Activated CD4-positive, alpha-beta T cell treated with anti-CD3 and anti-CD28 coated beads for 4 hours (primary cell): Measurements from ENCODE around the gene FOLR1.
"Not testable (repeated sequence)": the region's sequence is repeated elsewhere in the genome, so short reads cannot be mapped to it uniquely, and the experiment has no call there.

Experiments used
- DNase-seq, 2 donors: peaks; one replicate each; pipeline ENCODE4 v3.0.0-alpha.2; 2020

Gene FOLR1

DNA sequence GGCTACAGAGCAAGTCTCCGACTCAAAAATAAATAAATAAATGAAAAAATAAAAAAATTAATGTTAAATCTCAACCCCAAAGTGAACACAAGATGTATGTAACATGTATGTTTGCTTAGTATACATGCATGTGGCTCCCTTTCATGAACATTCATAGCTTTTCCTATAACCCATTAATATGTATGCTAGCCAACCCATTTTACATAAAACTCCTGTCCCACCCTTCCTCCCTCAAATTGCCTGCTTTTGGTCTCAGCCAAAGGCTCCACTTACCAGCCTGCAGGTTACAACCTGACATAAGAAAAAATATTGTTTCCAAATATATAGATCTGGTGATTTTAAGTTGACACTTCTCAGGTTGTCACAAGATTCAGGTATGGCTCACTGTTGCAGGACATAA, 3.7 kb upstream of the FOLR1 start:
- no peak for DNase-seq

DNA sequence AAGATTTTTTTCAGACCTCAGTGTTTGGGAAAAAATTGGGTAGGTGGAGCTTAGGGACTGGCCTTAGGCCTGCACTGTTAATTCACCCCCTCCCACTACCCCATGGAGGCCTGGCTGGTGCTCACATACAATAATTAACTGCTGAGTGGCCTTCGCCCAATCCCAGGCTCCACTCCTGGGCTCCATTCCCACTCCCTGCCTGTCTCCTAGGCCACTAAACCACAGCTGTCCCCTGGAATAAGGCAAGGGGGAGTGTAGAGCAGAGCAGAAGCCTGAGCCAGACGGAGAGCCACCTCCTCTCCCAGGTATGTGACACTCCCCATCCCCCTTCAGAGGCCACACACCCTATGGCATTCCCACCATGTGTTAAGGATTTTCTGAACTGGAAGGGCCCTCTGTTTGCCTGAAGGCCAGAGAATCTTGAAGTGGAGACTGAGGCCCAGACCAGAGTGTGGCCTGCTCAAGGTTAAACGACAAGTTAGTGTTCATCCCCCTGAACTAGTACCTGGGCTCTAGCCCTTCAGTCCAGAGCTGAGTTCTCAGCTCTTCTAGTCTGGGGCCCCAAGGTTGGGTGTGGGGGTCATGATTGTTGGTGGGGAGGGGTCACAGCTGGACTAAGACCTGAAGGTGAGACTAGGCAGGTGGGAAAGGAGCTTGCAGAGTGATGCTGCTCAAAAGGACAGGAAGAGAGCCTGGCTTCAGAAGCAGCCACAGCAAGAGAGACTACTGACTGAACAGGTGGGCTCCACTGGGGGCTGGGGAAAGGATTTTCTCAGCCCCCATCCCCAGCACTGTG, 2.3 kb upstream of the FOLR1 start:
- no peak for DNase-seq

DNA sequence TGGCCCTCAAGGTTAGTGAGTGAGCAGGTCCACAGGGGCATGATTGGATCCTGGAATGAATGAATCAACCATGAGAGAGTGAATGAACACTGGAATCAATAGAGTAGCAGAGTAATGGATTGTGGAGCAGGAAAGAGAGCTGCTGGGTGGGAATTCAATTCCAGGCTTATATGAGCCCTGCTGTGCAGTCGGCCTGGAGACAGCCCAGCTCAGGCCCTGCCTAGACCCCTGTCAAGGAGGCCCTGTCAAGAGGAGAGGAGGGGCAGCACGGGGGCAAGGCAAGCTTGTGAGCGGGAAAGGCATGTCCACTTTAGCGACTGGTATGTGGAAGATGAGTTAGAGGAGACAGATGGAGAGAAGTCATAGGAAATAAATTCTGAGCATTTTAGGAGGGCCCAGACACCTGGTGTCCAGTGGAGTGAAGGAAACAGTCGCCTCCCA, 1.3 kb upstream of the FOLR1 start:
- DNase-seq = no peak

DNA sequence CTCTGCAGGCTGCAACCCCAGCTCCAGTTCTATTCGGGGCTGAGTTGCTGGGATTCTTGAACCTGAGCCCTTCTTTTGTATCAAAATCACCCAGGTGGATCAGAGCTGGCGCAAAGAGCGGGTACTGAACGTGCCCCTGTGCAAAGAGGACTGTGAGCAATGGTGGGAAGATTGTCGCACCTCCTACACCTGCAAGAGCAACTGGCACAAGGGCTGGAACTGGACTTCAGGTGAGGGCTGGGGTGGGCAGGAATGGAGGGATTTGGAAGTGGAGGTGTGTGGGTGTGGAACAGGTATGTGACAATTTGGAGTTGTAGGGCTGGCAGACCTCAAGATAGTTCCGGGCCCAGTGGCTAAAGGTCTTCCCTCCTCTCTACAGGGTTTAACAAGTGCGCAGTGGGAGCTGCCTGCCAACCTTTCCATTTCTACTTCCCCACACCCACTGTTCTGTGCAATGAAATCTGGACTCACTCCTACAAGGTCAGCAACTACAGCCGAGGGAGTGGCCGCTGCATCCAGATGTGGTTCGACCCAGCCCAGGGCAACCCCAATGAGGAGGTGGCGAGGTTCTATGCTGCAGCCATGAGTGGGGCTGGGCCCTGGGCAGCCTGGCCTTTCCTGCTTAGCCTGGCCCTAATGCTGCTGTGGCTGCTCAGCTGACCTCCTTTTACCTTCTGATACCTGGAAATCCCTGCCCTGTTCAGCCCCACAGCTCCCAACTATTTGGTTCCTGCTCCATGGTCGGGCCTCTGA, 3.8 kb downstream of the FOLR1 start:
- no peak for DNase-seq

DNA sequence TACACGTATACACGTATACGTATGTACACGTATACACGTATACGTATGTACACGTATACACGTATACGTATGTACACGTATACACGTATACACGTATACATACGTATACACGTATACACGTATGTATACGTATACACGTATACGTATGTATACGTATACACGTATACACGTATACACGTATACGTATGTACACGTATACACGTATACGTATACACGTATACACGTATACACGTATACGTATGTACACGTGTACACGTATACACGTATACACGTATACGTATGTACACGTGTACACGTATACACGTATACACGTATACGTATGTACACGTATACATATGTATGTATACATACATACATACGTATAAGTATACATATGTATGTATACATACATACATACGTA, 9.5 kb downstream of the FOLR1 start:
- DNase-seq = not testable (repeated sequence)

DNA sequence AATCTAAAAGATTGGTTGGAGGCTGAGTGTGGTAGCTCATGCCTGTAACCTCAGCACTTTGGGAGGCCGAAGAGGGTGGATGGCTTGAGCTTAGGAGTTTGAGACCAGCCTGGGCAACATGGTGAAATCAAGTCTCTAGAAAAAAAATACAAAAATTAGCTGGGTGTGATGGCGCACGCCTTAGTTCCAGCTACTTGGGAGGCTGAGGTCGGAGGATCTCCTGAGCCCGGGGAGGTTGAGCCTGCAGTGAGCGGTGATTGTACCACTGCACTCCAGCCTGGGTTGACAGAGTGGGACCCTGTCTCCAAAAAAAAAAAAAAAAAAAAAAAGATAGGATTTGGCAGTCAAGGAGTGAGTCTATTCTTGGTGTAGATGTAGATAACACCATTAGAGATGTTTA, 10.6 kb downstream of the FOLR1 start:
- DNase-seq = no peak

DNA sequence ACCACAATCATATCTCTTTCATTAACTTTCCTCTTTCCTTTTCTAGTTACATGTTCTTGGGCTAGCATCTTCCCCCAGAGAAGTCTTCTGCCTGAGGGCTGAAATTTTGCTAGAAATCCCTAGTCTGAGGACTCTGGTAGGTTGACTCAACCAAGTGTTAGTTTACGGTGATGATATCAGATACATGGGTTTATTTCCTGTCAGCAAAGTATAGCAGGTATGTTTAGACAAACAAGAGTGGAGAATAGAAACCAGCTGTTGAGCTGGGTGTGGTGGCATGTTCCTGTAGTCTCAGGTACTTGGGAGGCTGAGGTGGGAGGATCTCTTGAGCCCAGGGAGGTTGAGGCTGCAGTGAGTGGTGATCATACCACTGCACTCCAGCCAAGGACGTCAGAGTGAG, 11.2 kb downstream of the FOLR1 start:
- no peak for DNase-seq

DNA sequence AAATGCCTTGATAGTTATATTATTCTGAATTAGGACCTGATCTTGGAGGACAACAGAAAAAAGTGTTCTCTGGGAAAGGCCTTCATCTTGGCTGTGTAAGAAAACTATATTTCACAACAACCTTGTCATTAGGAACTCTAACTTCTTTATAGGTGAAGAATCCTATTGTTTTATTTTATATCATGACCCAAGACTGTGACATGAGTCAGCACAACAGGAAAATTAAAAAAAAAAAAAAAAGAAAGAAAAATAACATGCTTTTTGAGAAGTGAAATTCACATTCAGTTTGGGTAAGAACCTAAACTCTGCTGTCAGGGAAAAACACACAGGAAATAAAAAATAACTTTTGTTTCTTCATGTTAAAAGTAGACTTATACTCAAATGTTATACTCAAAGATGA, 12.9 kb downstream of the FOLR1 start:
- DNase-seq = no peak

DNA sequence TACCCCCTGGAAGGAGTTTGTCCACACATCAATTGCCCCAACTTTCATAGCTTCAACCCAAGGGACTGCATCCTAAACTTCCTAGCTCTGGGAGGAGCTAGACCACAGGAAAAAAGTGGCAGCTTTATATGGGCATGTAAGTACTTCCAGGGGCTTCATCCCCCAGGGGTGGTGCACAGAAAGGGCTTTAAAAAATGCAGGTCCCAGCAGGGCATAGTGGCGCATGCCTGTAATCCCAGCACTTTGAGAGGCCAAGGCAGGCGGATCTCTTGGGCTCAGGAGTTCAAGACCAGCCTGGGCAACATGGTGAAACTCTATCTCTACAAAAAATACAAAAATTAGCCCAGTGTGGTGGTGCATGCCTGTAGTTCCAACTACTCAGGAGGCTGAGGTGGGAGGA, 14.9 kb downstream of the FOLR1 start:
- not testable (repeated sequence) for DNase-seq

DNA sequence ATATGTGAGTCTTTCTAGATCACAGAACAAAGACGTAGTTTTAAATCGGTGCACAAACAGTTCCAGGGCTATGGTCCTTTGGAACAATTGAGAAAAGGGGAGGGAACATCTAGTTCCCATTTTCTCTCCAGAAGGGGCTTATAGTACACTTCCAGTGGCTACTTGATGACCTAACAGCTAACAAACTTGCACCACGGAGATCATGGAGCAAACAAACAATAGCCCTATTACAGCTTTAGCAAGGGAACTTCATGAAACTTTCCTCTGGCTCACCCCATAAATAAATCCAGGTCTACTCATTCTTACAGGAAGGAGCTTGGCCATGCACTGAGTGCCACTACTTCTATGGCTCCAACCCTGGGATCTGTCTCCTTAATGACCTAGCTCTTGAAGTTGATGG, 16.3 kb downstream of the FOLR1 start:
- DNase-seq = no peak

DNA sequence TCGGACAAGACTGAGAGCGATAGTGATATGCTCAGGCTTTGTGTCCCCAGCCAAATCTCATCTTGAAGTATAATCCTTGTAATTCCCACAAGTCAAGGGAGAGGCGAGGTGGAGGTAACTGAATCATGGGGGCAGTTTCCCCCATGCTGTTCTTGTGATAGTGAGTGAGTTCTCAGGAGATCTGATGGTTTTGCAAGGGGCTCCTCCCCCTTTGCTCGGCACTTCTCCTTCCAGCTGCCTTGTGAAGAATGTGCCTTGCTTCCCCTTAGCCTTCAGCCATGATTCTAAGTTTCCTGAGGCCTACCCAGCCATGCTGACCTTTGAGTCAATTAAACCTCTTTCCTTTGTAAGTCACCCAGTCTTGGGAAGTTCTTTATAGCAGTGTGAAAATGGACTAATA, 17.2 kb downstream of the FOLR1 start:
- no peak for DNase-seq

DNA sequence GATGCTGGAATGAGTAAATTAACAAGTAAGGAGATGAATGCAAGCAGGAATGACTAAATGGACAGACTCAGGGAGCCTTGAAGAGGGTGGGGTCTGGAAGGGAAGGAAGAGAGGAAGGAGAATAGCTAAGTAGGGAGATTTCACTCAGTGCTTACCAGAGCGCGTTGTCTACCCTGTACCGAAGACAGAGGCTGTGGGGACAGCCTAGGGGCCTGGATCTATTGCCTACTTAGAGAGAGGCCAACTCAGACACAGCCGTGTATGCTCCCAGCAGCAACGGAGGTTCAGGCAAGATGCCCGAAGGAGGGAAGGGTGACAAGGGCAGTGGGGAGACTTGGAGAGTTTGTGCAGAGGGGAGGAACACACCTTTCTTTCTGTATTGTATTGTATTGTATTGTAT, 24.7 kb downstream of the FOLR1 start, which contains the start of gene FOLR2:
Gene FOLR2, plus strand, starts transcription at position 157 of the 400 bp plus-strand sequence. CDS start 1,791 bp downstream, outside the sequence.
- no peak for DNase-seq

DNA sequence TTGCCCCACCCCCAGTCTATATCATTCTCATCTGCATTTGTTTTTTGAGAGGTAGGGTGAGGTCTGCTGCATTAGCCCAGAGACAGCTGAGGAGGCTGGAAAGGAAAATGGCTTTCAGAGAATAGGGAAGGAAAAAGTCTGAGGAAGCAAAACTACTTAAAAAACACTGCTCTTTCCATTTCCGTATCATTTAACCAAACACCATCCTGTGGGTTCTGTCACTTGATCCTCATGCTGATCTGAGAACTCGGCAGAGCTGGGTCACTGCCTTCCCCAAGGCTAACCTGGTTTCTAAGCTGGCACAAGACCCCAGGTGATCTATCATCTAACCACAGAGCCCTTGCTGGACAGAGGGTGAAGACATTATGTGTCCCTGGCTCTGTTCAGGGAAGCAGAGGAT, 25.9 kb downstream of the FOLR1 start:
- DNase-seq = no peak

DNA sequence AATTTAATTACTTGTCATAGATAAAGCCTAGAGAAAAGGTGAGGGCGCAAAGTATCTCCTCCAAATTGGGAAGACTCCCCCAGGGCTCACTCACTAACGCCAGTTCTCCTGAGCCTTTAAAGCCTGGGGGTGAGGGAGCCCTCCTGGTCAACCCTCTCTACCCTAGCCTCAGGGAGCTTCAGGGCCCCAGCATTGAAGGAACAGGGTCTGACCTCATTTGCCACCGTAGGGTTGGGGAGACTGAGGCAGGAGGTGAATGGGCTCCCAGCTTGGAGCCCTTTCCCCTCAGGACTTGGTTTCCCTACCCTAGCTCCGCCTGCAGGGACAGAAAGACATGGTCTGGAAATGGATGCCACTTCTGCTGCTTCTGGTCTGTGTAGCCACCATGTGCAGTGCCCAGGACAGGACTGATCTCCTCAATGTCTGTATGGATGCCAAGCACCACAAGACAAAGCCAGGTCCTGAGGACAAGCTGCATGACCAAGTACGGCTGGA, 26.4 kb downstream of the FOLR1 start:
- DNase-seq = no peak

DNA sequence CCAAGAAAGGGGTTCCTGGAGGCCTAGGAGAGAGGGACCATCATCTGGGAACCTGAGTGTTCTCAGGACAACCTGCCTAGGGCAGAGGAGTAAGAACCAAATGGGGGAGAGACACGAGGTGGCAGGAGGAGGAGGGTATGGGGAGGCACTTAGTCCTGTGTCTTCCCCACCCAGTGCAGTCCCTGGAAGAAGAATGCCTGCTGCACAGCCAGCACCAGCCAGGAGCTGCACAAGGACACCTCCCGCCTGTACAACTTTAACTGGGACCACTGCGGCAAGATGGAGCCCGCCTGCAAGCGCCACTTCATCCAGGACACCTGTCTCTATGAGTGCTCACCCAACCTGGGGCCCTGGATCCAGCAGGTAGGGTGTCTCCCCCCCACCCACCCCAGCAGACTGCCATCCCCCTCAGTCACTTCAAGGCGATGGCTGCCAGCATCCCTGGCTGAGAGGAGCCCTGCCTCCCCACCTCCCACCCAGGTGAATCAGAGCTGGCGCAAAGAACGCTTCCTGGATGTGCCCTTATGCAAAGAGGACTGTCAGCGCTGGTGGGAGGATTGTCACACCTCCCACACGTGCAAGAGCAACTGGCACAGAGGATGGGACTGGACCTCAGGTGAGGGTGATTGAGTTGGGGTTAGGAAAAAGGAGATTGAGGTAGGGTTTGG, 28.9 kb downstream of the FOLR1 start:
- DNase-seq = no peak

DNA sequence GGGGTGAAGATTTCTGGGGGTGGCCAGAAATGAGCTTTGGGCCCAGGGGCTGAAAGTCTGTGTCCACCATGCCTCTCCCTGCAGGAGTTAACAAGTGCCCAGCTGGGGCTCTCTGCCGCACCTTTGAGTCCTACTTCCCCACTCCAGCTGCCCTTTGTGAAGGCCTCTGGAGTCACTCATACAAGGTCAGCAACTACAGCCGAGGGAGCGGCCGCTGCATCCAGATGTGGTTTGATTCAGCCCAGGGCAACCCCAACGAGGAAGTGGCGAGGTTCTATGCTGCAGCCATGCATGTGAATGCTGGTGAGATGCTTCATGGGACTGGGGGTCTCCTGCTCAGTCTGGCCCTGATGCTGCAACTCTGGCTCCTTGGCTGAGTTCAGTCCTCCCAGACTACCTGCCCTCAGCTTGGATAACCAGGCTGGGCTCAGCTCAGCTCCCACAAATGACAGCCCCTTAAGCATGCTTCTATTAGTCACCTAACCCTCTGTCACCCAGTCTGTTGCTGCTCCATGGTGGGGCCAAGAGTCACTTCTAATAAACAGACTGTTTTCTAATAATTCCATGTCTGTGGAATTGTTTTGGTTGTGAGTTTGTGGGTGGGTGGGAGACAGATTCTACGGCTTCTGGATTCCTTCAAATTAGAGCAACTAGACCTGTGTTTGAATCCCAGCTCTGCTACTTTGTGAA, 29.6 kb downstream of the FOLR1 start:
- DNase-seq = no peak

DNA sequence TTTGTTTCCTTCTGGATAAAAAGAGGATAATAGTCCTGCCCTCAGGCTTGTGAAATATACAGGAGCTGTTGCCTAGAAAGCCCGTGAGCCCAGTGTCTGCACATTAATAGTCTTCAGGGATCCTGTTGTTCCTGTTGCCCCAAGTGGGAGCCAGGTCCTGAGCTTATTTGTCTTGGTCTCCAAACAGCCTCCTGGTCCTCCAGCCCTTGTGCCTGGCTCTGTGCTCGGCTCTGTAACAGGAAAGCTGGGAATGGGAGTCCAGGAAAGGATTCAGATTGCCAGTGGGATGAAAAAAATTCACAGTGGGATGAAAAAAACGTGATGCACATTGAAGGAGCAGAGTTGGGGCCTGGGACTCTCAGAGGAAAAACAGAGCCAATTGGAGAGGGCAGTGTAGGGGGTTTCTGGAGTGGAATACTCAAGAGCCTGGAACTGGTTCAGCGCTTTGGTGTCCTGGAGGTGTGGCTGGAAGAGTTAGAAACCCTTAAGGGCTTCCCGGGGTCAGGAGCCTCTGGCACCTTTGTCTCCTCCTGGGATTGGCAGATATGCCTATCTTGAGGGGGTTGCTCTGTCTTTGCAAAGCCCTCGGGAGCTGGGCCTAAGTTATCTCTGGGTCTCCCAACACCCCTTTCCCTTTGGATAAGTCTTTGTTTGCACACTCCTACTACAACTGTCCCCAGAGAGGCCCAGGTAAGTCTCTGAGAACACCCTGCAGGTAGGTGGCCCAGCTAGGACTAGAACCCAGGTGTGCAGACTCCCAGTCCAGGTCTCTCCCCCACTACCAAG, 30.4 kb downstream of the FOLR1 start:
- no peak for DNase-seq

DNA sequence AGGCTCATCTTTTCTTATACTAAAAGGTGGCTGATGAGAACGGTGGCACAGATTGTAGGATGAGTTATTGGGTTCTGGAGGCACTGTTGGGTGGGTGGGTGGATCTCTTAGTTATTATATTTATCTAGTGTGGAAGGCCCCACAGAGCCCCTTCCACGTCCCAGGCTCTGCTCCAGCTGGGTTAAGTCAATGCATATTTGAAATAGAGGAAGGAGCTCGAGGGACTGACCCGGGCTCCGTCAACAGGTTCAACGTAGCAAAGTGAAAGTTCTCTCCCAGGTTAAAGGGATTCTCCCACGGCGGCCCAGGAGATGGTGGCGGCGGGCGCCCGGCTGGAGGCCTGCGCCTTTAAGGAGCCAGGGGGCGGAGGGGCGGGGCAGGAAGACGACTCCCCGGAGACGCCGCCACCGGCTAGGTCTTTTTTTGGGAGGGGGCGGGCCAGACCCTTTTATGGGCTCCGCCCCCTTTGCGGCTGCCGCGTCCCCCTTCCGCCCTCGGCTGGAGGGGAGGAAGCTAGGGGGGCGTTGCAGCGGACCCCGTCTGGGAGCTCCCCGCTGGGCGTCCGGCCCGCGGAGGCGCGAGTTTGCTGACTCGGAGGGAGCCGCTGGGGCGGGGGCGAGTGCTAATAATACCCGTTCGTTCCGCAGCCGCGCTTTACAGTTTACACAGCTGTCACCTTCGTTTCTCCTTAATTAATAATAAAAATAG, 31.1 kb downstream of the FOLR1 start:
- DNase-seq = peak; percentile 92 to 93

DNA sequence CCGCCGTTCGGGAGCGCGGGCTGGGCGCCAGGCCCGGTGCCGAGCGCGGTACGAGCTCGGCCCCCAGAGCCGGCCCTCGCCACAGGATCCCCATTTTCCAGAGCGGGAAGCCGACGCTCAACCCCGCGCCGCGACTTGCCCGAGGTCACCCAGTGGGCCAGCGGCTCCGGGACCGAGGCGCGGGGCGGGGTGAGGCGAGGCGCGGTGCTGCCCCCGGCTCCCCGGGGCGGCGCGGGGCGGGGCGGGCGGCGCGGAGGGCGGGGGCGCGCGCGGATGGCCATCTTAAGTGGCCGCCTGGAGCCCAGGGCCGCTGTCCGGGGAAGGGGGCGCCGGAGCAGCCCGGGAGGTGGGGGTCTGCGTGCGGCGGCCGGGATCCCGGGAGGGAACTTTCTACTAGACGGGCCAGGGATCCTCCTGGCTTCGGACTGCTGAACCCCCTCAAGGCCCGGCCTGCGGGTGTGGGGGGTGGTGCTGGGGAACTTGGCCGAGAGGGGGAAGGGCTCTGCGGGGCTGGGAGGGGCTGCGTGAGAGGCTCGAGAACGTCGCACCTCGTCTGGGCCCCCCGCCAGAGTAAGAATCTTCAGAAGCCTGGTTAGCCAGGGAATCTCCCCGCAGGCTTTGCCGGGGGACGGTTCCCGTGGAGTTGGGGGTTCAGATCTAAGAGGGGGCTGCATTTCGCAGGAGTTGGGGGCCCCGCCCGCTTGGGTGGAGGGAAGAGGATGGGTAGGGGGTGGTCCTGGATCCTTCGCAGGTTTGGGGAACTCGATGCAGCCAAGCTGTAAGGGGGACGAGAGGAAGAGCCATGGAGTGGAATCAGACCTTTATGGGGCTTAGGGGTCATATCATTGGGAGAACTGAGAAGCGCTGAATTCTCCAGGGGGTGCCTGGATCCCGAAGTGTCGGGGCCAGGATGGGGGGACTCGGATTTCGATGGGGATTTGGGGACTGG, 31.9 kb downstream of the FOLR1 start:
- peak; percentile 40 to 41 for DNase-seq
